HepG2 (cell line): Measurements from ENCODE around the gene AP1M1. TPM values are rescaled to one million over a fixed set of nuclear protein-coding genes. Genes with fewer than 3 reads are reported as not detected.

ENCODE experiments used
- DZIP1 ChIP-seq: sonication (generic); formaldehyde crosslinking; IDR thresholded peaks from 2 replicates; pipeline ENCODE4 v1.5.0; 2020; ENCODE audit warnings: mild to moderate bottlenecking, missing genetic modification reagents
- GABPB1 ChIP-seq: IDR thresholded peaks from 2 replicates; pipeline ENCODE4 v1.6.1; 2016; ENCODE audit warnings: mild to moderate bottlenecking, missing genetic modification reagents, moderate library complexity, missing compliant biosample characterization
- GZF1 ChIP-seq: sonication (generic); formaldehyde crosslinking; IDR thresholded peaks from 2 replicates; pipeline ENCODE4 v1.5.1; 2020; ENCODE audit warnings: mild to moderate bottlenecking, missing genetic modification reagents
- KAT7 ChIP-seq: IDR thresholded peaks from 2 replicates; pipeline ENCODE4 v1.6.1; 2018; ENCODE audit warnings: borderline replicate concordance, missing compliant biosample characterization
- ONECUT2 ChIP-seq: sonication (generic); formaldehyde crosslinking; IDR thresholded peaks from 2 replicates; pipeline ENCODE4 v1.4.0; 2020; ENCODE audit warnings: missing genetic modification reagents
- TARDBP ChIP-seq: sonication (generic); formaldehyde crosslinking; IDR thresholded peaks from 2 replicates; pipeline ENCODE4 v1.8.0; 2022; ENCODE audit warnings: mild to moderate bottlenecking, missing genetic modification reagents
- TFDP2 ChIP-seq: sonication (generic); formaldehyde crosslinking; IDR thresholded peaks from 2 replicates; pipeline ENCODE4 v1.4.0; 2020; ENCODE audit warnings: missing genetic modification reagents
- TFE3 ChIP-seq: IDR thresholded peaks from 2 replicates; pipeline ENCODE4 v1.6.1; 2016
- ZBTB33 ChIP-seq: sonication (generic); formaldehyde crosslinking; IDR thresholded peaks from 2 replicates; pipeline ENCODE4 v1.4.0; 2020; ENCODE audit warnings: missing genetic modification reagents
- ZBTB4 ChIP-seq: sonication (generic); formaldehyde crosslinking; IDR thresholded peaks from 2 replicates; pipeline ENCODE4 v1.4.0; 2020; ENCODE audit warnings: missing genetic modification reagents, mild to moderate bottlenecking, borderline replicate concordance
- ZNF687 ChIP-seq: sonication (generic); formaldehyde crosslinking; IDR thresholded peaks from 2 replicates; pipeline ENCODE4 v1.5.1; 2020; ENCODE audit warnings: mild to moderate bottlenecking, missing genetic modification reagents, moderate library complexity
- polyA plus RNA-seq, 8 experiments: library from polyadenylated mRNA; depleted of rRNA in 3 of 8; stranded (reverse) in 7 of 8; unstranded in 1 of 8; fragments of >200 nt; fragmentation: Illumina TruSeq in 4 of 8; extraction: Trizol in 4 of 8; gene quantifications; 2 replicates each; pipeline versions ENCODE4 v1.2.1 to v1.2.3, GENCODE V29; 2011 to 2016; ENCODE audit warnings: low read depth in 4 of 8, missing spikeins in 1 of 8, mixed read lengths in 1 of 8; ENCODE audit not compliant: insufficient read depth in 1 of 8
- total RNA-seq, 5 experiments: library from RNA; depleted of rRNA; stranded (reverse); fragments of >200 nt; fragmentation: Illumina TruSeq; extraction: Trizol; gene quantifications; 2 replicates each; pipeline ENCODE4 v1.2.3, GENCODE V29; 2016; ENCODE audit warnings: low read depth in 1 of 5

Gene AP1M1
- total and polyA plus RNA-seq, 2 of the 13 experiments (the other 11 are each of a cell fraction or from before 2014, with no cell fraction given), result 34.4 to 46.1 TPM

- TF ChIP-seq ZBTB4 (0 out of 2 replicates have a peak, but pooled peaks have one; percentile 49), ONECUT2 (no peak), ZNF687 (CRISPR knock-in tag) (peak; percentile 80), KAT7 (no peak), GABPB1 (CRISPR knock-in tag) (peak; percentile 44), TFDP2 (CRISPR knock-in tag) (peak; percentile 50; the same call in 1 of the 2 replicates), TFE3 (CRISPR knock-in tag) (peak; percentile 66; the same call in 1 of the 2 replicates), TARDBP (peak; percentile 89; the same call in 1 of the 2 replicates), ZBTB33 (CRISPR knock-in tag) (peak; percentile 65; the same call in 1 of the 2 replicates), GZF1 (no peak), DZIP1 (CRISPR knock-in tag) (no peak)
Measured at GRCh38 chr19:16200038-16201010, 2.6 kb downstream of the AP1M1 start (continued).
